ENCODE measurements around the gene PLCB2. TPM values are rescaled to one million over a fixed set of nuclear protein-coding genes. Genes with fewer than 3 reads are reported as not detected.

The PLCB2 gene
- total and polyA plus RNA-seq, 9 of the 15 experiments (the other 6 are each of a cell fraction or from before 2014, with no cell fraction given), result 0.37 to 12.3 (median 8.0) TPM

GRCh38 chr15:40274350-40275274 lies 33.1 kb downstream of the PLCB2 start (continued):
- TF ChIP-seq E2F8 (IDR thresholded peaks at IDR 0.05; ENCODE audit: low read depth, partially characterized antibody) (peak; percentile 24), ZNF584 (CRISPR knock-in tag; IDR thresholded peaks at IDR 0.05; ENCODE audit: low read depth) (no peak), ZNF561 (CRISPR knock-in tag; conservative IDR thresholded peaks at IDR 0.05) (no peak), SLC30A9 (CRISPR knock-in tag; IDR thresholded peaks at IDR 0.05) (no peak), NFE2L1 (tag; IDR thresholded peaks at IDR 0.05; ENCODE audit: borderline replicate concordance, low read depth) (no peak), ZNF589 (CRISPR knock-in tag; IDR thresholded peaks at IDR 0.05; ENCODE audit: low read depth) (no peak), TCF3 (CRISPR knock-in tag; IDR thresholded peaks at IDR 0.05) (peak; percentile 32; the same call in 1 of the 2 replicates), POLR2AphosphoS2 (IDR thresholded peaks at IDR 0.05; ENCODE audit: low read length) (no peak), THRA (IDR thresholded peaks at IDR 0.05) (no peak), ZNF449 (CRISPR knock-in tag; IDR thresholded peaks at IDR 0.05) (no peak), DEAF1 (CRISPR knock-in tag; IDR thresholded peaks at IDR 0.05) (peak; percentile 96)
